ENCODE results near the gene WDR20.

The WDR20 gene

GRCh38 chr14:102201776-102202175 lies 62.1 kb downstream of the WDR20 start:
- no peak for DNase-seq

- DNase-seq = no peak
Measured at GRCh38 chr14:102202944-102203343, 63.2 kb downstream of the WDR20 start.

GRCh38 chr14:102203382-102203781 lies 63.7 kb downstream of the WDR20 start:
- DNase-seq = no peak

- DNase-seq = no peak
Measured at GRCh38 chr14:102205560-102205959, 65.9 kb downstream of the WDR20 start.

GRCh38 chr14:102206918-102207317 lies 67.2 kb downstream of the WDR20 start:
- no peak for DNase-seq

GRCh38 chr14:102207831-102208365 lies 68.2 kb downstream of the WDR20 start:
- DNase-seq = no peak

GRCh38 chr14:102208741-102209140 lies 69.0 kb downstream of the WDR20 start:
- DNase-seq = no peak

GRCh38 chr14:102209224-102209966 lies 69.7 kb downstream of the WDR20 start:
- DNase-seq = no peak

GRCh38 chr14:102210421-102211042 lies 70.8 kb downstream of the WDR20 start:
- no peak for DNase-seq

GRCh38 chr14:102211240-102211639 lies 71.5 kb downstream of the WDR20 start:
- DNase-seq = no peak

GRCh38 chr14:102212356-102212755 lies 72.7 kb downstream of the WDR20 start:
- no peak for DNase-seq

- DNase-seq = no peak
Measured at GRCh38 chr14:102212845-102213244, 73.1 kb downstream of the WDR20 start.

- no peak for DNase-seq
Measured at GRCh38 chr14:102213470-102213869, 73.8 kb downstream of the WDR20 start.

GRCh38 chr14:102213984-102214658 lies 74.4 kb downstream of the WDR20 start:
- DNase-seq = no peak

- DNase-seq = no peak
Measured at GRCh38 chr14:102215071-102215470, 75.4 kb downstream of the WDR20 start.

- DNase-seq = no peak
Measured at GRCh38 chr14:102215576-102216250, 76.0 kb downstream of the WDR20 start.

GRCh38 chr14:102217399-102217798 lies 77.7 kb downstream of the WDR20 start:
- no peak for DNase-seq

- no peak for DNase-seq
Measured at GRCh38 chr14:102217987-102218421, 78.3 kb downstream of the WDR20 start.

GRCh38 chr14:102218688-102219087 lies 79.0 kb downstream of the WDR20 start:
- no peak for DNase-seq

- DNase-seq = no peak
Measured at GRCh38 chr14:102219316-102219715, 79.6 kb downstream of the WDR20 start.

GRCh38 chr14:102220031-102220430 lies 80.3 kb downstream of the WDR20 start:
- no peak for DNase-seq

- no peak for DNase-seq
Measured at GRCh38 chr14:102221026-102221425, 81.3 kb downstream of the WDR20 start.

GRCh38 chr14:102222009-102222575 lies 82.4 kb downstream of the WDR20 start:
- no peak for DNase-seq
